Ishikawa (cell line): ENCODE results near the gene ODAD3.

ENCODE experiments used
- CEBPB ChIP-seq: IDR thresholded peaks from 2 replicates; pipeline ENCODE4 v1.6.1; 2012
- CREB1 ChIP-seq: IDR thresholded peaks from 2 replicates; pipeline ENCODE4 v1.6.1; 2012; ENCODE audit warnings: low read depth
- EGR1 ChIP-seq: IDR thresholded peaks from 2 replicates; pipeline ENCODE4 v1.6.1; 2012
- EP300 ChIP-seq: IDR thresholded peaks from 2 replicates; pipeline ENCODE4 v1.6.1; 2012; ENCODE audit warnings: borderline replicate concordance
- FOXM1 ChIP-seq: IDR thresholded peaks from 2 replicates; pipeline ENCODE4 v1.6.1; 2012; ENCODE audit warnings: low read depth, borderline replicate concordance
- NFIC ChIP-seq: IDR thresholded peaks from 2 replicates; pipeline ENCODE4 v1.6.1; 2012
- RAD21 ChIP-seq: IDR thresholded peaks from 2 replicates; pipeline ENCODE4 v1.6.1; 2012; ENCODE audit warnings: low read depth
- REST ChIP-seq: IDR thresholded peaks from 2 replicates; pipeline ENCODE4 v1.6.1; 2012; ENCODE audit warnings: low read depth, mild to moderate bottlenecking
- TAF1 ChIP-seq: IDR thresholded peaks from 2 replicates; pipeline ENCODE4 v1.6.1; 2012; ENCODE audit warnings: low read depth, mild to moderate bottlenecking
- TCF12 ChIP-seq: IDR thresholded peaks from 2 replicates; pipeline ENCODE4 v1.6.1; 2012; ENCODE audit warnings: low read depth
- TEAD4 ChIP-seq: IDR thresholded peaks from 2 replicates; pipeline ENCODE4 v1.6.1; 2012
- USF1 ChIP-seq: IDR thresholded peaks from 2 replicates; pipeline ENCODE4 v1.6.1; 2012
- YY1 ChIP-seq: IDR thresholded peaks from 2 replicates; pipeline ENCODE4 v1.6.1; 2012; ENCODE audit warnings: low read depth
- ZBTB7A ChIP-seq: IDR thresholded peaks from 2 replicates; pipeline ENCODE4 v1.6.1; 2012; ENCODE audit warnings: low read depth
- TF ChIP-seq, protein P1 (sequence below): IDR thresholded peaks from 2 replicates; pipeline ENCODE4 v1.6.1; 2012

ODAD3 gene

DNA sequence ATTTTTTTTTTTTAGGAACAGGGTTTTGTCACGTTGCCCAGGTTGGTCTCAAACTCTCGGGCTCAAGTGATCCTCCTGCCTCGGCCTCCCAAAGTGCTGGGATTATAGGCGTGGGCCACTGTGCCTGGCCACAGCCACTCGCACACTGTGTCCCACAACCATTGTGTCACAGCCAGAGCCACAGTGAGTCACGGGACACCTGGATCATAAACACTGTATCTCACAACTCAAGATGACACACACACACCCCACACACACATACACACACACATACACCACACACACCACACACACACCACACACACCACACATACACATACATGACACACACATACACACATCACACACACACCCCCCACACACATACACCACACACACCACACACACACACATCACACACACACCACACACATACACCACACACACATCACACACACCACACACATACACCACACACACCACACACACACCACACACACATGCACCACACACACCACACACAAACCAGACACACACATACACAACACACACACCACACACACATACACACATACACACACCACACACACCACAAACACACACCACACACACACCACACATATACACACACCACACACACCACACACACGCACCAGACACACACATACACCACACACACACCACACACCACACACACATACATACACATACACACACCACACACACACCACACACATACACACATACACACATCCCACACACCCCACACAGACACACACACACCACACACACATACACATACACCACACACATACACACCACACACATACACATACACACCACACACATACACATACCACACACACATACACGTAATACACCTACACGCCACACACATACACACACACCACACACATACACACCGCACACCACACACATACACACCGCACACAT is 29.7 kb upstream of the ODAD3 start:
- TF ChIP-seq YY1 (no peak), FOXM1 (no peak), RAD21 (no peak), TCF12 (no peak), CREB1 (no peak), TAF1 (no peak), ZBTB7A (no peak), CEBPB (no peak), TEAD4 (no peak), USF1 (no peak), REST (no peak), EGR1 (no peak), NFIC (no peak), EP300 (no peak)
- TF ChIP-seq, protein P1, sequence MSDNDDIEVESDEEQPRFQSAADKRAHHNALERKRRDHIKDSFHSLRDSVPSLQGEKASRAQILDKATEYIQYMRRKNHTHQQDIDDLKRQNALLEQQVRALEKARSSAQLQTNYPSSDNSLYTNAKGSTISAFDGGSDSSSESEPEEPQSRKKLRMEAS = no peak

GRCh38 chr19:11463391-11463790 is 28.5 kb upstream of the ODAD3 start:
- TF ChIP-seq FOXM1 (no peak), TAF1 (no peak), USF1 (no peak), CEBPB (no peak), EGR1 (no peak), EP300 (no peak), RAD21 (no peak), TEAD4 (no peak), CREB1 (no peak), REST (no peak), NFIC (no peak), TCF12 (no peak), ZBTB7A (no peak), YY1 (no peak)
- TF ChIP-seq, protein P1 = no peak

- TF ChIP-seq REST = no peak
- no peak for TF ChIP-seq ZBTB7A
- no peak for TF ChIP-seq CREB1
- TF ChIP-seq EP300 = no peak
- TF ChIP-seq YY1 = no peak
- TF ChIP-seq NFIC = no peak
- no peak for TF ChIP-seq TEAD4
- TF ChIP-seq USF1 = no peak
- TF ChIP-seq, protein P1 = no peak
- TF ChIP-seq TCF12 = no peak
- TF ChIP-seq RAD21 = no peak
- no peak for TF ChIP-seq TAF1
- TF ChIP-seq EGR1 = no peak
- no peak for TF ChIP-seq CEBPB
- TF ChIP-seq FOXM1 = no peak
These were observed 26.5 kb upstream of the ODAD3 start for GRCh38 chr19:11461453-11461852.
